ENCODE measurements around the gene EIF2S1. TPM values are rescaled to one million over a fixed set of nuclear protein-coding genes. Genes with fewer than 3 reads are reported as not detected.

The EIF2S1 gene
- total RNA-seq, 1 experiment from 2014 or later, result 192 TPM

- peaks cover 73 to 77% of the 10 kb centered on the region in 2 experiments for H3K36me3 ChIP-seq (ENCODE audit: control insufficient read depth in 1 of 2, insufficient read depth in 2 of 2, low read length in 2 of 2)
- ChIA-PET RAD21 (ENCODE audit: low non-redundant PET in 1 of 2, low total read pairs in 2 of 2, uncharacterized antibody in 2 of 2, unreplicated experiment in 2 of 2) (no interaction called here), CTCF (interaction anchor here (2.2 kb wide), 1 partner anchor 18 kb away, joined by 9 read pairs; the partner anchor contains the start of genes ATP6V1D and EIF2S1), POLR2A (no interaction called here)
- intact Hi-C loops (cut with micrococcal nuclease), result no loop called here
- TF ChIP-seq ELF1 (IDR thresholded peaks at IDR 0.05; ENCODE audit: borderline replicate concordance, low read depth) (no peak), ATF3 (IDR thresholded peaks at IDR 0.05) (no peak), SIN3A (IDR thresholded peaks at IDR 0.05; ENCODE audit: low read depth) (no peak)
- ATAC-seq (no peak), DNase-seq (ENCODE audit: low read depth, low spot score) (no peak)
- no peak overlapping the region for H3K4me2 ChIP-seq (ENCODE audit: low read length)
- peaks cover 36% of the 10 kb centered on the region; the same call in 1 of the 2 replicates for H4K20me1 ChIP-seq (ENCODE audit: insufficient read depth)
- no TSS peak for BruUV-seq (replicated peaks)
- no peak overlapping the region for H3K27ac ChIP-seq (ENCODE audit: low read depth, low read length)
- H3K79me2 ChIP-seq (ENCODE audit: insufficient read depth, low read length), result peaks cover 91% of the 10 kb centered on the region
- H2AFZ ChIP-seq (ENCODE audit: low read depth, low read length, poor library complexity, severe bottlenecking), result no peak overlapping the region
- H3K27me3 ChIP-seq (ENCODE audit: insufficient read depth, low read length), result no peaks in the 10 kb centered on the region
- no peaks in the 10 kb centered on the region for H3K9me3 ChIP-seq (ENCODE audit: control insufficient read depth in 1 of 2, insufficient read depth in 1 of 2, low read depth in 1 of 2, low read length in 2 of 2)
- no peak overlapping the region for H3K9ac ChIP-seq (ENCODE audit: low read length)
- H3K4me3 ChIP-seq (replicated peaks in 1 of 2; ENCODE audit: low read depth in 1 of 2, low read length in 2 of 2), result no peak overlapping the region
- H3K4me1 ChIP-seq (ENCODE audit: control insufficient read depth in 1 of 2, insufficient read depth in 2 of 2, low read length in 2 of 2), result no peaks in the 10 kb centered on the region
- no peaks in the 10 kb centered on the region for H3K9me2 ChIP-seq (ENCODE audit: insufficient read depth)
These were observed 17.8 kb downstream of the EIF2S1 start for GRCh38 chr14:67377916-67378315.

GRCh38 chr14:67385120-67385519, 25.0 kb downstream of the EIF2S1 start:
- Histone ChIP-seq H3K4me1 (ENCODE audit: control insufficient read depth in 1 of 2, insufficient read depth in 2 of 2, low read length in 2 of 2) (peaks cover 0 to 7% of the 10 kb centered on the region in 2 experiments; a peak in 2 of 4 replicates), H2AFZ (ENCODE audit: low read depth, low read length, poor library complexity, severe bottlenecking) (no peak overlapping the region), H3K9me3 (ENCODE audit: control insufficient read depth in 1 of 2, insufficient read depth in 1 of 2, low read depth in 1 of 2, low read length in 2 of 2) (no peaks in the 10 kb centered on the region), H3K79me2 (ENCODE audit: insufficient read depth, low read length) (peaks cover 30% of the 10 kb centered on the region), H3K27ac (ENCODE audit: low read depth, low read length) (no peak overlapping the region), H4K20me1 (ENCODE audit: insufficient read depth) (peaks cover 17% of the 10 kb centered on the region; the same call in 1 of the 2 replicates), H3K9ac (ENCODE audit: low read length) (no peak overlapping the region), H3K27me3 (ENCODE audit: insufficient read depth, low read length) (no peaks in the 10 kb centered on the region), H3K4me3 (replicated peaks in 1 of 2; ENCODE audit: low read depth in 1 of 2, low read length in 2 of 2) (no peak overlapping the region), H3K9me2 (ENCODE audit: insufficient read depth) (no peaks in the 10 kb centered on the region), H3K4me2 (ENCODE audit: low read length) (no peak overlapping the region), H3K36me3 (ENCODE audit: control insufficient read depth in 1 of 2, insufficient read depth in 2 of 2, low read length in 2 of 2) (peaks cover 64 to 72% of the 10 kb centered on the region in 2 experiments)
- ChIA-PET RAD21 (ENCODE audit: low non-redundant PET in 1 of 2, low total read pairs in 2 of 2, uncharacterized antibody in 2 of 2, unreplicated experiment in 2 of 2) (no interaction called here), POLR2A (no interaction called here), CTCF (interaction anchor here (2.1 kb wide), 1 partner anchor 319 kb away, joined by 5 read pairs; no protein-coding TSS in a partner anchor)
- no peak for DNase-seq (ENCODE audit: low read depth, low spot score)
- TF ChIP-seq CEBPB (IDR thresholded peaks at IDR 0.05; ENCODE audit: low read depth) (no peak), EGR1 (IDR thresholded peaks at IDR 0.05; ENCODE audit: low read depth) (no peak), ELF1 (IDR thresholded peaks at IDR 0.05; ENCODE audit: borderline replicate concordance, low read depth) (no peak), POLR2A (IDR thresholded peaks at IDR 0.05; ENCODE audit: borderline replicate concordance, extremely low read depth, insufficient read depth, insufficient read length) (no peak), EZH2 (IDR thresholded peaks at IDR 0.05) (no peak), TCF7L2 (IDR thresholded peaks at IDR 0.05; ENCODE audit: borderline replicate concordance, extremely low read depth, insufficient read depth, insufficient read length) (no peak), JUND (IDR thresholded peaks at IDR 0.05) (no peak), YY1 (IDR thresholded peaks at IDR 0.05; ENCODE audit: extremely low read depth, insufficient replicate concordance, low read depth, low read length) (no peak), EZH2phosphoT487 (IDR thresholded peaks at IDR 0.05; ENCODE audit: borderline replicate concordance) (no peak), CBX3 (IDR thresholded peaks at IDR 0.05; ENCODE audit: low read depth) (no peak), RAD21 (IDR thresholded peaks at IDR 0.05; ENCODE audit: low read depth) (no peak), SRF (IDR thresholded peaks at IDR 0.05; ENCODE audit: low read depth) (no peak), FOSL1 (IDR thresholded peaks at IDR 0.05; ENCODE audit: low read depth) (no peak)
- TF ChIP-seq, protein P1, sequence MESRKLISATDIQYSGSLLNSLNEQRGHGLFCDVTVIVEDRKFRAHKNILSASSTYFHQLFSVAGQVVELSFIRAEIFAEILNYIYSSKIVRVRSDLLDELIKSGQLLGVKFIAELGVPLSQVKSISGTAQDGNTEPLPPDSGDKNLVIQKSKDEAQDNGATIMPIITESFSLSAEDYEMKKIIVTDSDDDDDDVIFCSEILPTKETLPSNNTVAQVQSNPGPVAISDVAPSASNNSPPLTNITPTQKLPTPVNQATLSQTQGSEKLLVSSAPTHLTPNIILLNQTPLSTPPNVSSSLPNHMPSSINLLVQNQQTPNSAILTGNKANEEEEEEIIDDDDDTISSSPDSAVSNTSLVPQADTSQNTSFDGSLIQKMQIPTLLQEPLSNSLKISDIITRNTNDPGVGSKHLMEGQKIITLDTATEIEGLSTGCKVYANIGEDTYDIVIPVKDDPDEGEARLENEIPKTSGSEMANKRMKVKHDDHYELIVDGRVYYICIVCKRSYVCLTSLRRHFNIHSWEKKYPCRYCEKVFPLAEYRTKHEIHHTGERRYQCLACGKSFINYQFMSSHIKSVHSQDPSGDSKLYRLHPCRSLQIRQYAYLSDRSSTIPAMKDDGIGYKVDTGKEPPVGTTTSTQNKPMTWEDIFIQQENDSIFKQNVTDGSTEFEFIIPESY (IDR thresholded peaks at IDR 0.05; ENCODE audit: extremely low read depth, insufficient replicate concordance, low read length), result no peak
- TF ChIP-seq, protein P2, sequence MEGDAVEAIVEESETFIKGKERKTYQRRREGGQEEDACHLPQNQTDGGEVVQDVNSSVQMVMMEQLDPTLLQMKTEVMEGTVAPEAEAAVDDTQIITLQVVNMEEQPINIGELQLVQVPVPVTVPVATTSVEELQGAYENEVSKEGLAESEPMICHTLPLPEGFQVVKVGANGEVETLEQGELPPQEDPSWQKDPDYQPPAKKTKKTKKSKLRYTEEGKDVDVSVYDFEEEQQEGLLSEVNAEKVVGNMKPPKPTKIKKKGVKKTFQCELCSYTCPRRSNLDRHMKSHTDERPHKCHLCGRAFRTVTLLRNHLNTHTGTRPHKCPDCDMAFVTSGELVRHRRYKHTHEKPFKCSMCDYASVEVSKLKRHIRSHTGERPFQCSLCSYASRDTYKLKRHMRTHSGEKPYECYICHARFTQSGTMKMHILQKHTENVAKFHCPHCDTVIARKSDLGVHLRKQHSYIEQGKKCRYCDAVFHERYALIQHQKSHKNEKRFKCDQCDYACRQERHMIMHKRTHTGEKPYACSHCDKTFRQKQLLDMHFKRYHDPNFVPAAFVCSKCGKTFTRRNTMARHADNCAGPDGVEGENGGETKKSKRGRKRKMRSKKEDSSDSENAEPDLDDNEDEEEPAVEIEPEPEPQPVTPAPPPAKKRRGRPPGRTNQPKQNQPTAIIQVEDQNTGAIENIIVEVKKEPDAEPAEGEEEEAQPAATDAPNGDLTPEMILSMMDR (IDR thresholded peaks at IDR 0.05 in 2 of 3, conservative IDR thresholded peaks at IDR 0.05 in 1 of 3; ENCODE audit: borderline replicate concordance in 1 of 3, insufficient read depth in 1 of 3, low read depth in 2 of 3, low read length in 2 of 3), result no peak
- intact Hi-C loops (cut with micrococcal nuclease), result no loop called here
- no peak for ATAC-seq
- BruUV-seq (replicated peaks), result no TSS peak

All from HCT116 (cell line).